ENCODE data around the gene IFNL1.

GRCh38 chr19:39310558-39311311, 14.5 kb downstream of the IFNL1 start:
- TF ChIP-seq SPI1 (IDR thresholded peaks at IDR 0.05; ENCODE audit: low read depth, low read length) (no peak), POLR2A (IDR thresholded peaks at IDR 0.05; ENCODE audit: low read depth, low read length) (no peak), PAX5 (IDR thresholded peaks at IDR 0.05; ENCODE audit: insufficient read depth, low read length, severe bottlenecking) (no peak), POLR2AphosphoS5 (IDR thresholded peaks at IDR 0.05; ENCODE audit: low read depth, low read length) (no peak), TAF1 (IDR thresholded peaks at IDR 0.05; ENCODE audit: low read depth, low read length) (no peak), POU2F2 (IDR thresholded peaks at IDR 0.05; ENCODE audit: low read depth, low read length) (no peak)

Measured in GM12891 (cell line).